Dermis blood vessel endothelial cell (primary cell): ENCODE data around the gene MMRN2. TPM values are rescaled to one million over a fixed set of nuclear protein-coding genes. Genes with fewer than 3 reads are reported as not detected.
"Not testable (repeated sequence)": the region's sequence is repeated elsewhere in the genome, so short reads cannot be mapped to it uniquely, and the experiment has no call there.

Experiments
- DNase-seq: peaks from one replicate; pipeline ENCODE4 v3.0.0; 2010
- total RNA-seq: library from RNA; depleted of rRNA; stranded (reverse); fragments of >200 nt; gene quantifications from 2 replicates; pipeline ENCODE4 v1.2.3, GENCODE V29; 2014

Gene MMRN2
- total RNA-seq, 1 donor from 2014 or later: 483 TPM

DNA sequence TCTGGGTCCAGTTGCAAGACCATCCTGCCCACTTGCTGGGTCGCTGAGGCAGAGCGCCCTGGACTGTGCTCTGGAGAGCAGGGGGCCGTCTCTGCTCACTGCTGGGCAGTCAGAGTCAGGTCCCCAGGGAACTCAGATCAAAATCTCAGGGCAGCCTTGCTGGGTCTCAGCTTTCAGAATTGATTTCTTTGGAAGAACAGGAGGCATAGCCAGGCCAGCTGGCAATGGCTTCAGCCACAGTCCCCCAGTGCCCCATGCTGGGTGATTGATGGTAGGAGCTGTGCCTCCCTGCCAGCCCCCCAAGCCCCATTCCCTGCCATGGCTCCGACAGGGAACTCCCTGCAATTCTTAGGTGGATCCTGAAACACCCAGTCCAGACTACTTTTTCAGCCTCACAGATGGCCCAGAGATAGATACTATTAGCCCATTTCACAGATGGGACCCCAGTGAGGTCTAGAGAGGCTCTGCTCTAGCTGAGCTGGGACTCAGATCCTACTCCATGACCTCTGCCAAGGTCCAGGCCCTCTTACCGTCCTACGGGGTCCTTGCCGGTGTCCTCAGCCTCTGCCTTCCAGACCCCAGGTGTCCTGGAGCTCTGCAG is 467 bp downstream of the MMRN2 start:
- peak; percentile 37 for DNase-seq

DNA sequence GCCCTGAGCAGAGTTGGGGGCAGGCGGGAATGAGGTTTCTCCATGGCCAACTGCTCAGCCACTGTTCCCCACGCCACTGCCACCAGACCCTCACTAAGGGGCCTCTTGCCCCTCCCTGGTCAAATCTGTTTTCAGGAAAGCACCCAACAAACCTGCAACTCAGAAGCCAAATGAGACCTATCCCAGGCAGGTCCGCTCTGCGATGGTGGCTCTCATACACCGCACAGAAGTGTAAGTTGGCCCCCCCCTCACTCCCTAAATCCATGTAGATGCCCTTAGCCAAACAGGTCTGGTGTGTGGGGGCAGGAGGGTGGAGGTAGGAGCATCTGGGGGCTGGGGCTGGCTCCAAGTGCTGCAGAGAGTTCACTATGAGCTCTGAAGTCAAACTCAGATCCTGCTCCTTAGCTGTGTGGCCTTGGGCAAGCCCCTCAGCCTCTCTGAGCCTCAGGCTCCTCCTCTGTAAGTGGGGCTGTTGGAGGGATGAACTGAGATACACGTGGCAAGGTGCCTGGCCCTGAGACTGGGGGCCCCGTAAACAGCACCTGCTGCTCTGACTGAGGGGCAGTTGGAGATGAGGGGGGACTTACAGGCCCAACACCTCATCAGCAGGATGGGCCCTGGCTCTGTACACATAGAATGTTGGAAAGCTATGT is 1.1 kb downstream of the MMRN2 start:
- no peak for DNase-seq

GRCh38 chr10:86955501-86956194 is 1.8 kb downstream of the MMRN2 start:
- peak; percentile 60 for DNase-seq

GRCh38 chr10:86954681-86955500 is 2.5 kb downstream of the MMRN2 start:
- DNase-seq: peak; percentile 29

GRCh38 chr10:86953747-86954680 is 3.4 kb downstream of the MMRN2 start:
- DNase-seq: peak; percentile 87

- not testable (repeated sequence) for DNase-seq
These were observed 4.7 kb downstream of the MMRN2 start for GRCh38 chr10:86952697-86953096.

- no peak for DNase-seq
These were observed 5.3 kb downstream of the MMRN2 start for GRCh38 chr10:86952106-86952505.

- no peak for DNase-seq
These were observed 6.1 kb downstream of the MMRN2 start for GRCh38 chr10:86951184-86951761.

DNA sequence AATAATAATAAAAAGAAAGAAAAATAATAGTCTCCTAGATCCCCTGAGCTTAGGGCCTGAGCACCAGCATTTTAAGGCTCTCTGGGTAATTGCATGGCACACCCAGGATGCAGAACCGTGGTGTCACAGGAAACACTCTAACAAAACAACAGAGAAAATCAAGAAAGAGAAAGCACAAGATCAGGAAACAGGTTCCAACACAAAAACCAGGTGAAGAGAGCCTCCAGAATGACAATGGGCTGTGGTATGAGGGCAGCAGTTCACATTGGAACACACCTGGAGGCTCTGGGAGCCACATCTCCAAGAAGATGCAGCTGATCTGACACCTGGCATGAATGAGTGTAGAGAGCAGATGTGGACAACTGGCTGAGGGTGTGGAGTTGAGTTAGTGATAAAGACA is 7.1 kb downstream of the MMRN2 start:
- no peak for DNase-seq

DNA sequence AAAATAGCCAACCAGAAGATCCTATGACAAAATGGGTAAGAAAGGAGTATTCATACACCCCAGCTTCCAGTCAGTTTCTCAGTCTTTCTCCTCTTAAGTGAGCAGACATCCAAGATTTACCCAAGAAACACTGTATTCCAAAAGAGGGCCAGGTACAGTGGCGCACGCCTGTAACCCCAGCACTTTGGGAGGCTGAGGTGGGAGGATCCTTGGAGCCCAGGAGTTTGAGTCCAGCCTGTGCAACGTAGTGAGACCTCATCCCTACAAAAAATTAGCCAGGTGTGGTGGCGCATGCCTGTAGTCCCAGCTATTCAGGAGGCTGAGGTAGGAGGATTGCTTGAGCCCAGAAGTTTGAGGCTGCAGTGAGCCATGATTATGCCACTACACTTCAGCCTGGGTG is 9.6 kb downstream of the MMRN2 start:
- DNase-seq: not testable (repeated sequence)

- no peak for DNase-seq
These were observed 10.9 kb downstream of the MMRN2 start for GRCh38 chr10:86946213-86947155.

DNA sequence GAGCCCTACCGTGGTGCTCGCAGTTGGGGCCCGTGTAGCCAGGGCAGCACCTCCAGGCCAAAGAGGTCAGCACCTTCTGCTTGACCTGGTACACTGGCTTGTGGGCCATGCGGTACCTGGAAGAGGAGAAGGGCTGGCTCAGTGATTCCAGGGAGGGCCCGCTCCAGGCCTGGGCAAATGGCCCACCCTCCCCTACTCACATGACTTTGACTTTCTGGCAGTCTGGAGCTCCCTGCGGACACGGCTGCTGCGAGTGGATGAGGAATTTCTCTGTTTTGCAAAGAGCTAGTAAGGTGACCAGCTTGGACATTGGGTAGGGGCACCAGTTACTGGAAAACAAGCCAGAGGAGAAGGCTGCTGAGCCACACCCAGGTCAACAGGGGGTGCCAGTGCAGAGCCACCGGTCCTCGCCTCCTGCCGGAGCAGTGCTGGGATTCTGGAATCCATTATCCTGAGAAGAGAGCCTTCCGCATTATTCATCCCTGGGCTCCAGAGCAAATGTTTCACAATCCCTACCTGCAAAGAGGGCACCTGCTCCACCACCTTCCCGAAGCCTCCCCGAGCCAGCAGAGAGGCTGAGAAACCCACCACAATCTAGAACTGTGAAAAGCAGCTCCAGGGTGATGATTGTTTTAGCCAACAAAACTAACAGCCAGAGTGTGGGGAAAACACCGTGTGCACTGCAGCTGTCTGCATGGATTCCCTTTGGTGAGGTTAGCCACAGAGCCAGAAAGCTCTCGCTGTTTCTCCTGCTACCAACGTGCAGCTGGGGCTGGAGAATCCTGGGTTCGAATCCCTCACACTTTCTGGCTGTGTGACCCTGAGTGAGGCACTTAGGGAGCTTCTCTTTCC is 11.8 kb downstream of the MMRN2 start:
- peak; percentile 34 for DNase-seq

DNA sequence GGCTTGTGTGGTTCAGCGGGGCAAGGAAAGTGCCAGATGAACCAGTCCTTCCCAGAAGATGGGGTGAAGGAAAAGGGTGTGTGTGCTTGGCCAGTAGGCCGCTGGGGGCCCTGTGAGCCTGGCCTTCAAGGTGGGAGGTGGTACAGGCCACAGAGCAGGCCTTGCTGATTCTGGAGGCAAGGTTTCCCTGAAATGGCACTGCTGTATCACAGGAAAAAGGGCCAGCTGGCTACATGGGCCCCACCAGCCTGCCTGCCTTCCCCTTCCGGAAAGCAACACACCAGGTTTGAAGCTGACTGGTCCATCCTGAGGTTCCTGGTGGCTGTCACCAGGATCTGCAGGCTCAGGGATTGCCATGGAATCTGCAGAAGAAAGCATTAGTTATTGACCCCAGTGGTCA is 12.5 kb downstream of the MMRN2 start:
- no peak for DNase-seq

DNA sequence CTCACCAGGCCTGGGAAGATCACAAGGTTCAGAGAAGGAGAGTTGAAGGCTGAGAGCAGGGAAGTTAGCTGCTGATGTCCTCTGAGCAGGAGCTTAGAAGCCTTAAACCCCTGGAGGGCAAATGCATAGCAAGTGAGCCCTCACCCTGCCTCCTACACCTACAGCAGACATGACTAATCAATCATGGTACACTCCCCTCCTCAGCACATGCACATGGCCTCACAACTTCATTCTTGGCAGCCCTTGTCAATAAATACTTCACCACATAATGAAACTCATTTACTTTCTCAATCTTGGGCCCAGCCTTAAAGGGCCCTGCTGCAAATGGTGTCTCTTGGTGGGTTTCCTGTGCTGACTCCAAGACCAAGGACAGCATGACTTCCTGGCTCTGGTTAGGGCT is 12.9 kb downstream of the MMRN2 start:
- DNase-seq: no peak

GRCh38 chr10:86944031-86944419 is 13.4 kb downstream of the MMRN2 start:
- no peak for DNase-seq

DNA sequence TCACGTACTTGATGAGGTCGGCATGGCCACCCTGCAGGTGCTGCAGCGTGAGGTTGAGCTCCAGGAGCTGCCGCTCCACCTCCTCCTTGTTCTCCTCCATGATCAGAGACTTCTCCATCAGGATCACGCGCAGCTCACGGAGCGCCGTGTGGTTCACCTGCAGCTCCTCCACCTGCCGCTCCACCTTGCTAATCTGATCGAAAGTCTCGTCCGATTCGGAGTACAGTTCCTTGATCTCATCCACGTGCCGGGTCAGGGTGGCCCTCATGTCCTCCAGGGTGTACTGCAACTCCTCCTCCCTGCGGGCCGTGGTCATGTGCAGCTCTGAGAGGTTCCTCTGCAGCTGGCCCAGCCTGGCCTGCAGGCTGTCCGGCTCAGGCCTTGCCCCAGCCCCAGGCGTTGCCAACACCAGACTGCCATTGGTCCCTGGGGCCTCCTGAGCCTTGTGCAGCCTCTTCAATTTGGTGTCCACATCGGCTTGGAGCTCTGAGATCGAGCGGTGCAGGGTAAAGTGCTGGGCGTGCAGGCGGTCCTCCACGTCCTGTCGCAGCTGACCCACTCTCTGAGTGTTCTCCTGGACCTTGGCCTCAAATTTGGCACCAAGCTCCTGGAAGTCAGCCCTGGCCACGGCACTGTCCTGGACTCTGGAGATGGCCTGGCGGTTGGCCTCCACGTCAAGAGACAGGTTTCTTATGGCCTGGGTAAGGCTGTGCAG is 13.9 kb downstream of the MMRN2 start:
- no peak for DNase-seq

DNA sequence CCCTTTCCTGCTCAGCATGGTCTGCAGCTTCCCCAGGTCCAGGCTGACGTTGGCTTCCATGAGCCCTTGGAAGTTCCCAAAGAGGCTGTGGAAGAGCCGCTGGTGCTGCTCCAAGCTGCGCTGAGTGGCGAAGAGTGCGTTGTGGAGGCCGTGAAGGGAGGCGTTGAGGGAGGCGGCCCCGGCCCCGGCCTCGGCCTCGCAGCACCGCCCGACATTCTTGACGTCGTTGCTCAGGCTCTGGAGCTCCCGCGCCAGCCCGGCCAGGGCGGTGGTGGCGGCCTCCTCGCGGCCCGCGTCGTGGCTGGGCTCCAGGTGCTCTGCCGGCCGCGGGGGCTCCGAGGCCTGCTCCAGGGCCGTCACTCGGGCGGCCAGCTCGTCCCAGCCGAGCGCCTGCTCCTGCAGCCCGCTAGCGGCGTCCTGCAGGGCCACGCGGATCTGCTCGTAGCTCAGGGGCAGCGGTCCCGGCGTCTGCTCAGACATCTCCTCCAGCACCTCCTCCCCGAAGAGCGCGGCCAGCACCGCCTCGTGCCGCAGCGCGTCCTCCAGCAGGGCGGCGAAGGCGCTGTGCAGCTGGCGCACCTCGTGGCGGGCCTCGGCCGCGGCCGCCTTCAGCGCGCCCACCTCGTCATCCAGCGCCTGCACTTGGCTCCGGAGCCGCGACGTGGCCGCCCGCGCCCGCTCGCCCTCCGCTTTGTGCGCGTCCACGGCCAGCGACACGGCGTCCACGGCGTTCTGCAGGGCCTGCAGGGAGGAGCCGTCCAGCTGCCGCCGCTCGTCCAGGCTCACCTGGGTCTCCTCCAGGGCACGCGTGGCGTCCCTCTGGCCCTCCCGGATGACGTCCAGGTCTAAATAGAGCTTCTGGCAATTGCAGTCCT is 14.7 kb downstream of the MMRN2 start:
- DNase-seq: no peak

GRCh38 chr10:86941991-86942421 is 15.4 kb downstream of the MMRN2 start:
- DNase-seq: no peak
